T1000 (cell line): ENCODE results near the gene PAQR7.
A peak's percentile ranks its signal among the peaks of the same experiment; 100 is the strongest.

ENCODE experiments used
- DNase-seq: peaks from one replicate; lab custom pipeline; 2025; ENCODE audit warnings: mixed read lengths; lab: John Stamatoyannopoulos, UW

PAQR7 gene

GRCh38 chr1:25902462-25902861 is 27.0 kb upstream of the PAQR7 start:
- DNase-seq = no peak

- DNase-seq = no peak
Measured at GRCh38 chr1:25900219-25900618, 24.7 kb upstream of the PAQR7 start.

GRCh38 chr1:25899792-25900191 is 24.3 kb upstream of the PAQR7 start:
- no peak for DNase-seq

GRCh38 chr1:25898223-25899015 is 22.9 kb upstream of the PAQR7 start:
- DNase-seq = no peak

GRCh38 chr1:25897754-25898153 is 22.2 kb upstream of the PAQR7 start:
- no peak for DNase-seq

GRCh38 chr1:25896266-25896665 is 20.8 kb upstream of the PAQR7 start:
- DNase-seq = no peak

GRCh38 chr1:25895365-25895990 is 20.0 kb upstream of the PAQR7 start:
- peak; percentile 86 for DNase-seq

- no peak for DNase-seq
Measured at GRCh38 chr1:25893116-25893515, 17.6 kb upstream of the PAQR7 start.

- no peak for DNase-seq
Measured at GRCh38 chr1:25891606-25892005, 16.1 kb upstream of the PAQR7 start.

GRCh38 chr1:25890239-25891034 is 14.9 kb upstream of the PAQR7 start:
- DNase-seq = no peak

- no peak for DNase-seq
Measured at GRCh38 chr1:25889470-25889869, 14.0 kb upstream of the PAQR7 start.

GRCh38 chr1:25888426-25888987 is 13.0 kb upstream of the PAQR7 start:
- no peak for DNase-seq

- no peak for DNase-seq
Measured at GRCh38 chr1:25885602-25886001, 10.1 kb upstream of the PAQR7 start.

- no peak for DNase-seq
Measured at GRCh38 chr1:25881266-25881665, 5.8 kb upstream of the PAQR7 start.

GRCh38 chr1:25880518-25880917 is 5.0 kb upstream of the PAQR7 start:
- DNase-seq = no peak

GRCh38 chr1:25879675-25880074 is 4.2 kb upstream of the PAQR7 start:
- DNase-seq = no peak

- no peak for DNase-seq
Measured at GRCh38 chr1:25878690-25879089, 3.2 kb upstream of the PAQR7 start.

GRCh38 chr1:25877155-25877554 is 1.6 kb upstream of the PAQR7 start:
- DNase-seq = no peak

GRCh38 chr1:25876693-25877077 is 1.2 kb upstream of the PAQR7 start:
- no peak for DNase-seq

- no peak for DNase-seq
Measured at GRCh38 chr1:25875856-25876692, 566 bp upstream of the PAQR7 start.

- no peak for DNase-seq
Measured at GRCh38 chr1:25874635-25875153, 814 bp downstream of the PAQR7 start.
